Ovary (tissue), 3 donors: ENCODE results near the gene UROC1.

Experiments used
- CTCF ChIP-seq, 3 donors: fragments of 450-650 bp in 2 of 3; fragments of 200-600 bp in 1 of 3; IDR thresholded peaks; one replicate each; pipeline versions ENCODE4 v1.5.1 to v1.8.0; 2016 to 2022; ENCODE audit warnings: antibody characterized with exemption in 3 of 3, mild to moderate bottlenecking in 1 of 3
- EP300 ChIP-seq: sonication (generic); formaldehyde crosslinking; IDR thresholded peaks from one replicate; pipeline ENCODE4 v1.6.1; 2017; ENCODE audit warnings: antibody characterized with exemption
- POLR2A ChIP-seq: fragments of 450-650 bp; IDR thresholded peaks from one replicate; pipeline ENCODE4 v1.6.1; 2017; ENCODE audit warnings: antibody characterized with exemption, mild to moderate bottlenecking, moderate library complexity
- donor health status: DM: no; HTN: no; CAD: no.

- TF ChIP-seq CTCF (IDR thresholded peaks at IDR 0.05) (no peak), POLR2A (no peak), EP300 (no peak)
Observed at GRCh38 chr3:126557761-126558160, 40.2 kb upstream of the UROC1 start.
